GM21526 (cell line): ENCODE measurements around the gene CTNNBIP1.

Source experiments
- ATAC-seq: cut with Tn5 transposase; IDR thresholded peaks from one replicate; pipeline ENCODE4 v1.9.1; 2021; ENCODE audit warnings: moderate library complexity; ENCODE audit not compliant: unreplicated experiment, low FRiP score

The CTNNBIP1 gene

DNA sequence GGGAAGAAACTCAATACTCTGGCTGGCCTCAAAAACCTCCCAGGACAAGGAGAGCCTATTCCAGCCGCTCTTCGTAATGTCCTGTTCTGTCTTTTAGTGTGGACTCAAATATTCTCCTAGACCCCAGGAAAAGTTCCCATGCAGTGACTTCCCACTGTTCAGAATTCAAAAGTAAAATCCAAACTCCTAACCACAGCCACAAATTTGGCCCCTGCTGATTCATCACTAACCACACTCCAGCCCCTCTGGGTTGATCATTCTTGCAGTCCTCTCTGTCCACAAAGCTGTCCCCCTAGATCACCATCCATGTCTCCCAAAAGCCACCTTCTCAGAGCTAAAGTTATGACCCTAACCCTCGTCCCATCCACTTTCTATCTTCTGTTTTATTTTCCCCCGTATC, 5.1 kb downstream of the CTNNBIP1 start:
- no peak for ATAC-seq

DNA sequence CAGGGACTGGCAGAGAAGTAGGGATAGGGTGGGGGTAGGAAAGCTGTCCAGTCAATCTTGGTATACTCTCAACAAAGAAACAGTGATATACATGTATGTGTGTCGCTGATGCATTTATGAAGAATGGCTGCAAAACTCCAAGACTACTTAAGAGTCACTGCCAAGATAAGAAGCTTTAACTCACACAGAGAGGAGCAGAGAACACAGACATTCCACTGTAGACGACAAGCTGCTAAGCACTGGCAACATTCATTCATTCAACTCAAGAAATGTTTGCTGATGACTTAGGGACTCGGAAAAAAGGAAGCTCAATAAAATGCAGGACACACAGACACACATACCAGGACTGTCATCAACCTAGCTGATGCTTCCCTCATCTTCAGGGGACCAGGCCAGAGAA, 5.5 kb downstream of the CTNNBIP1 start:
- ATAC-seq: no peak

DNA sequence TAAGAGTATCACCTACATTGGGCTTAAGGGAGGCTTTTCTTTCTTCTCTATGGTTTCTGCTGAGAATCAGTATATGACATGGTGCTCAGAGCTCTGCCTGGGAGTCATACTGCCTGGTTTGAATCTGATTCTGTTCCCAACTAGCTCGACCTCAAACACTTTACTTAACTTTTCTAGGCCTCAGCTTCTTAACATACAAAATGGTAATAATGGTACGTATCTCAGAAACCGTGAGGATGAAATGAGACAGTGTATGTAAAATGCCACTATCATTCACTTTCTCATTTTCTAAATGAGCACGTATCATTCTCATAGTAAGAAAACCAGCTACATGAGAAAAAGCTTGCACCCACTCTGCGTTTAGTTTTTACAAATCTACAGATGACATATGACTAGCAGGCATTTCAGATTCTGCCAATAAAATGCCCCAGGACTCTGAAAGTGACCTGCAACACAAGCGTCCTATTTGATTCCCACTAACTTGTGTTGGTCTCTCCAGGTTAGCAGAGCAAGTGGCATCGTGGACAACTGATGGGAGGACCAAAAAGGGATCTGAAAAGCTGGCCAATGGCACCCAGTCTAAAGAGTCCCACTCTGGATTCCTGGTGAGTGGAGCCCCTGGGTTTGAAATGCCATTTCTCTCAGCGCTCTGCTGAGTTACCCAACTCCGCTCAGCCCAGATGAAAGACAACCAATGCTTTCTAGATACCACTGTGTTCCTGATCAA, 6.1 kb downstream of the CTNNBIP1 start:
- no peak for ATAC-seq

DNA sequence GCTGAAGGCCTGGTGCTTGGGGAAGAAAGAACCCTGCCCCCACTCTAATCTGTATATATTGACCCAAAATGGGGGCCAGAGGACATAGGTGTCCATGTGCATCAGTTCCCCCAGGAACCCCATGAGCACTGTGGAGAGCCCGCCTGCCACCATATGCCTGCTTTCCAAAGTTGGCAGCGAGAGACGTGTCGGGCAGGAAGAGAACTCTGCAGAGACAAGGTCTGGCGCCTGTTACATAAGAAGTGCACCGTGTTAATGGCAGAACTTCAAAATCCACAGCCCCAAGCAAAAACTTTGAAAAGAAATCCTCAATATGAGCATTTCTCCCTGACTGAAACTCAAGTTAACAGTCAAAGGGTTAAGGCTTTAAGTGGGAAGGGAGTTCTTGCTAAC, 8.0 kb downstream of the CTNNBIP1 start:
- ATAC-seq: no peak

DNA sequence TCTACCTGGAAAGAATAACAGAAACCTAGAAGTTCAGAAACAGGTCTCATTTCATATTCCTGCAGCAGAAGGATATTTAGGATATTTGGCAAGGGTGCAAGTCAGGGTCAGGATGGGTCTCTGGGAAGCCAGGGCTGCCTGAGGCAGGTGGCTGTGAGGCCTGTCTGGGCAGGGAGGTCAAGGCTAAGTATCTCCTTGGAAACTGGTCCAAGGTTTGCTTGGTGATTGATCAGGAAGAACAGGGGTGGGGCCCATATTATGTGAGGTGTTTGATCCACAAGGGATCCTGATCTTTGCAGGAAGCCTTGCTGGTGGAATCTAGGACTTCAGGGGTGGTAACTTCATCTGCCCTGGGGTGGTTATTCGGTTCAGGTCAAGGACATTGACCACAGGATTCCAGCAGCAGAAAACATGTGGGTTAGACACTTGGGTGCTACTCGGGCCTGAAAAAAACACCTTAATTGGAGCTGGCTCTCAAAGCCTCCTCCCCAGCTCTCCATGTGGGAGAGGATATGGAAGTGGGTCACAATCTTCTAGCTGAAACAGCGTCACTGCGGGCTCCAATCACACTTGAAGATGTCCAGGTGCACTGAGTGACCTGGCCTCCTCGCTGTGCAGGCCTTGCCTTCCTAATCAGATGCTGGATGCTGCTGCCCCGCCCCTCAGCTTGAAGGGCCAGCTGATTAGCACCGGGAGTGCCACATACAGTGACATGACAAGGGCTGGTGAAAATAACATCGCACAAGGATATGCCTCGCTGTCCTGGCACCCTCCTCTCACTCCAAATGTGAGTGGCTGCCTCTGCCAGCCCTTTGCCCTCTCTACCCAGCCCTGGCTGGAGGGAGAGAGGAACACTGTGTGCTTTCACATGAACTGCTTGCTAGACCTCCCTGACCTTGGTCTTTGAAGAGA, 8.7 kb downstream of the CTNNBIP1 start:
- no peak for ATAC-seq

DNA sequence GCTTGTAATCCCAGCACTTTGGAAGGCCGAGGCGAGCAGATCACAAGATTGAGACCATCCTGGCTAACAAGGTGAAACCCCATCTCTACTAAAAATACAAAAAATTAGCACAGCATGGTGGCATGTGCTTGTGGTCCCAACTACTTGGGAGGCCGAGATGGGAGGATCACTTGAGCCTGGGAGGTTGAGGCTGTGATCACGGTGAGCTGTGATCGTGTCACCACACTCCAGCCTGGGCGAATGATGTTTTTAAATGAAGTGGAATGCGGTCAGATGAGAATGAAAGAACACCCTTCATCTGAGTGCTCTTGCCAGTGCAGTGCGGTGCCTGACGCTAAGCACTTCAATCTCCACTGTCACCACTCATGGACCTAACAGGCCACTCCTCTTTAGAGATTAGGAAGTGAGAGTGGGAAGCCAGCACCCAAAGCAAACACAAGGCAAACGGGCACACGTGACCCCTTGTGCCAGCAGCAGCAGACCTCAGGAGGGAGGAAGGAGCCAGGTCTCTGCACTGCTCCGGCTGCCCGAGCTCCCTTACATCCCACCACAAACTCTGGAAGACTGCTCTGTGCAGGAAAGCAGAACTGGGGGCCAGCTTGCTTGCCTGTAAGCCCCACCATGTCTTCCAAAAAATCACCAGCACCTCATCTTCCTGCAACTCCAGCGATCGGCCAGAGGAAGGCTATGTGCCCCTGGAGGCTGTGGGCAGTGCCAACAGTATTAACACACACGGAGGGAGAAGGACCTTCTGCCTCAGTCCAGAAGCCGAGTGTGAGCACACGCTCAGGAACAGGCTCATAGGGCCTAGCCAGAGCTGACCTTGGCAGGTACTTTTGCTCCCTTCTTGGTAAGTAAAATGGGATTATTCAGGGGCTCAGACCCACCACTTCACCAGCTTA, 9.7 kb downstream of the CTNNBIP1 start:
- ATAC-seq: no peak

DNA sequence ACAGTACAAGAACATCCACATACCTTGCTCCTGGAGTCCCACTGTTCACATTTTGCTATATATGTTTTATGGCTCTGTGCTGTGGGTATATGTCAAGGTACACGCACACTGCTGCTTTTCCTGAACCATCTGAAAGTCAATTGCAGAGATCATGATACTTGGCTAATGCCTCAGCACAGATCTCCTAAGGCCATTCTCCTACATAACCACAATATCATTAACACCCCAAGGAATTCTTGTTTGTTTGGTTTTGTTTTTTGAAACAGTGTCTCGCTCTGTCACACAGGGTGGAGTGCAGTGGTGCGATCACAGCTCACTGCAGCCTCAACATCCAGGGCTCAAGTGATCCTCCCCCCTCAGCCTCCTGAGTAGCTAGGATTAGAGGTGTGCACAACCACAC, 16.0 kb downstream of the CTNNBIP1 start:
- ATAC-seq: no peak

DNA sequence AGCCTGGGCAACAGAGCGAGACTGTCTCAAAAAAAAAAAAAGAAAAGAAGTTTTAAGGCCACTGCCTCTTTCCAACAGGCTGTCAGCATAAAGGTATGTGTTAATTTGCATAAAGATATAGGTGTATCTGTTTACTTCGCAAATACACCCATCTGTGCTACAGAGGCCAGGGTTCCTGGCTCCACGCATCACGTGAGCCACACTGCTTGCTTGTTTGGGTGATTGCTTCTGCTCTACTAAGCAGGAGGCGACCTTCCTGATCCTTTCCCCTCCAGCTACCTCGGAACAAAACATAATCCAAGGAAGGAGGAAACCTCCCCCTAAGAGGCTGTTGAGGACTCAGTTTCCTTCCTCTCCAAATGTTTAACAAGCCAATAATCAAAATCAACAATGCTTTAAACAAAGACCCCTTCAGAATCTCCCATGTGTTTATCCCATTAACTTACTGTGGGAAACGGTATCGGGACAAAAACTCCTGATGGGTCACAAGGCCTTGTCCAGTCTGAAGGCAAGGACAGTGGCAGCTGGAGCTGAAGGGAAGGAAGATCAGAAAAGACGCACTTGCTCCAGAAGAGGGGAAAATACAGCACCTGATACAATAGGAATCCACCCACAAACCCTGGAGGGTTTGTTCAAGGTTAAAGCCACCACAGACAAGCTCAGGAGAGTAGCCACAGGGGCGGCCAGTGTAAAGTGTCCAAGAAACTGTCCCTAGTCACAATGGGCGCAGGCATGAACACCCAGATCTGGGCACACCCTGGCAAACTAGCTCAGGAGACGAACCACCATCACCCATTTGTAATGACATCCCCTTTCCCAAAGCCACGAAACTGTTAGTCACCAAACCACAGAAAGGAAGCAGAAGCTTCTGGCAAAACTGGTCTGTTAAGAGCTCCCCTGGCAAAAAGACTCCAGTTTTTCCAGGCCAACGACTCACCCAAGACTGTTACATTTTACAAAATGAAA, 17.2 kb downstream of the CTNNBIP1 start:
- ATAC-seq: no peak

DNA sequence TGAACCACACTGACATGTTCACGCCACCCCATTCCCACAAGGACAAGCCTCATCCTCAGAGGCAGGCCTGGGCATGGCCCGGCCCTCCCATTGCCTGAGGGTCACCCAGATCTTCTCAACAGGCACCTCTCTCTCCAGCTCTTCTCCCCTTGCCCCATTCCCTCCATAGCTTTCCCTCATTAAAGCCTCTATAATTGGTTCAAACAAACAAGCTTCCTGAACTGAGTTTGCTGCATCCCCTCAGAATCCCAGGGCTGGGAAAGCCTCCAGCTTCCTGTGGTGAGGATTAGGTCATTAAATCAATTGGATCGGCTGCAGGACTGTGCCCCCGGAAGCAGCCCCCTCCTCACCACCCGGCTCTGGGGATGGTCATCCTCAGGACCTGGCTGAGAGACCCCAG, 18.9 kb downstream of the CTNNBIP1 start:
- ATAC-seq: no peak

DNA sequence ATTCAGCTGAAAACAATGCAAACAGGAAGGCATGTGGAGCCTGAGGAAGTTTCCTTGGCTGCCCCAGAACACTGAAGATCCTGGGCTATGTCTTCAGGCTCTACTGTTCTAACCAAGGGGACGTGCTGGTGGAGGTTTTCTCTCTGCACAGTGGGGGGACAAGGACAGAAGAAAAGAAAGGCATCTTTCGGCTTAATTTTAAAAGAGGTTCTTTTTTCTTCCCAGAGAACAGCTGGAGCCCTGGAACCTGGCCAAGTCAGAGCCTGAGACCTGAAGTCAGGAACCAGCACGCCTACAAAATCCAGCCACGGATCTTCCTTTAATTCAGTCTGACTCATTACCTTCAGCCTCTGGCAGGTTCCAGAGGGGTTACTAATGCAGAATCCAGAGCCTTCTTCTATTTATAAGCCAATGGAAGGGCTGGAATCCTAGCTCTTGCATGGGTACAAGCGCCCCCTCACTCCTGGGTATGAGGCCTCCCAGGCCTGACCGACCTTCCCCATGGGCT, 19.8 kb downstream of the CTNNBIP1 start:
- no peak for ATAC-seq

DNA sequence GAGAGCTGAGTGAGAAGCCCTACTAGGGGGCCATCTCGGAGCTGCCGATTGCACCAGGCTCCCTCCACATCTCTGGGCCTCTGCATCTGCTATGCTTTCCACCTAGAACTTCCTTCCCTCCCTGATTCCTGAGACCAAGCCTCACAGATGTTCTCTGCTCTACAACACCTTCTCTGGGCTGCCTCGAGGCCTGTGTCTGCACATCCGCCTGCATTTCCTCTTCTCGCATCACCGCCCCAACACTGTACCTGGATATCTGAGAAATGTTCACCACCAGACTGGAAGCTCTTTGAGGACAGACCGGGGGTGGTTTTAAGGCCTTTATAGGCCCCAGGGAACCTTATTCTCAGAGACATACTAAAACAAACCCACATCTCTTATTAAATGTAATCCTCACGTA, 20.7 kb downstream of the CTNNBIP1 start:
- ATAC-seq: no peak

DNA sequence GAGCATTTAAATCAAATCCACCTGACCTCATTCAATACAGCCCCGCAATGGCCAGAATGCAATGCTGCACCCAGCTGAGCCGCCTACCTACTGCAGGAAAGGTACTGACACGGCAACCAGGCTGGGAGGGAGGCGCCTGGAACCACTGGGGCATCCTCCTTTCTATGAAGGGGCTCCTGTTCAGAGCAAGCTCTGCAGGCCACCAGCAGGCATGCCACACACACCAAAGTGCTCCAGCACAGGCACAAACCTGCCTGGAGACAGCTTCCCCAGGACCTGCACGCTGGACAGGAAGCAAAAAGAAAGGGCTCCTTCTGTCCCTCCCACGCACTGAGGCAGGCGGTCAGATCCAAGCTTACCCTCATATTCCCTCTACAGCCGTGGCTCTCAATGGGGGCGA, 21.2 kb downstream of the CTNNBIP1 start:
- ATAC-seq: no peak

DNA sequence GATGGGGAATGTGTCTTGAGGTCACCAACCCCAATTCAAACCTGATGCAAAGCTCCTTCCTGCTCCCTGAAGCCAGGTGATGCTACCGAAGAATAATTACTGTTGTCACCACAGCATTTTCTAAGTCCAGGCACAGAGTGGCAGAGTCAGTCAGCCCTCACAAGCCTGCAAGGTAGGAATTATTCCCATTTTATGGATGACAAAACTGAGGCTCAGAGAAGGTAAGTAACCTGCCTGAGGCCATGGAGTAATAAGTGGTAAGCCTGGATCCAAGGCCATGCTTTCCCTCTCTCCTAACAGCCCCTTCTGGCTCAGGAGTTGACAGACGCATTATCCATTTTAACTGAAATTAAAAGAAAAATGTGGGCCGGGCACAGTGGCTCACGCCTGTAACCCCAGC, 23.0 kb downstream of the CTNNBIP1 start:
- no peak for ATAC-seq

DNA sequence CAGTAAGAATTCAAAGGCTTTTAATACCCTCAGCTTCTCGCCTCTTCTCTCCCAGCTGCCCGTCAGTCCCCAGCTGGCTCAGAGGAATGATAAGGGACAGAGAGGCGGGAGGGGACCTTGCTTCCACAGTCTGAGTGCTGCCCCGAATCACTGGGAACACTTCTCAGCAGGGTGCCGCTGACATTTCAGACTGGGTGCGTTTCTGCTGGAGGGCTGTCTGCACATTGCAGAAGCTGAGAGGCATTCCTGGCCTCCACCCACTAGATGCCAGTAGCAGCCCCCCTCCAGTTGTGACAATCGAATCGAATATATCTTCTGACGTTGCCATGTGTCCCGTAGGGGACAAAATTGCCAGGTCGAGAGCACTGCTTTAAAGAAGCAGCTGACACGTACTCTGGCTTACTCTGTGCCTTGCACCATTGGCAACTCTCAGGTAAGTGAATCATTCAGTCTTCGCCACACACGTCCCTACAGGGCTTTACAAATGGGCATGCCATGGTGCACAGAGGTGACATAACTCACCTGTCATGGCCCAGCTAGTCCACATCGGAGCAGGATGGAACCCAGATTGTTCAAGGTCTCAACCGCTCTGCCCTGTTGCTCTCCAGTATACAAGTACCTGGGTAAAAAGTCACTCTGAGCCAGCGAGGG, 23.9 kb downstream of the CTNNBIP1 start:
- no peak for ATAC-seq

DNA sequence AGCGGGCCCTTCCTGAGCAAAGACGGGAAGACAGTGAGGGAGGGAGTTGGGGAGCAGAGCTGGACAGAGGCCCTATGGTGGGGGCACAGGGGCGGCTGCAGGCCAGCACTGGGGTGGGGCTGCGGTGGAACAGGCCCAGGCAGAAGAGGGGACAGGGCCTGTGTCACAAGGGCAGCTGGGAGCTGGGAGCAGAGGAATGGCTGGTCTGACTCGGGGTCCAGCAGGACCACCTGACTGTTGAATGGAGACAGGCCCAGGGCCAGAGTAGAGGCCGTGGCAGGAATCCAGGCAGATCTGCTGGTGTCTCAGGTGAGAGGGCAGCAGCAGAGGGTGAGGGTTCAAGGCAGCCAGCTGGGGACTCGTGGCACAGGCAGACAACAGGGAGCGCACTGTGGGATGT, 25.3 kb downstream of the CTNNBIP1 start:
- no peak for ATAC-seq

DNA sequence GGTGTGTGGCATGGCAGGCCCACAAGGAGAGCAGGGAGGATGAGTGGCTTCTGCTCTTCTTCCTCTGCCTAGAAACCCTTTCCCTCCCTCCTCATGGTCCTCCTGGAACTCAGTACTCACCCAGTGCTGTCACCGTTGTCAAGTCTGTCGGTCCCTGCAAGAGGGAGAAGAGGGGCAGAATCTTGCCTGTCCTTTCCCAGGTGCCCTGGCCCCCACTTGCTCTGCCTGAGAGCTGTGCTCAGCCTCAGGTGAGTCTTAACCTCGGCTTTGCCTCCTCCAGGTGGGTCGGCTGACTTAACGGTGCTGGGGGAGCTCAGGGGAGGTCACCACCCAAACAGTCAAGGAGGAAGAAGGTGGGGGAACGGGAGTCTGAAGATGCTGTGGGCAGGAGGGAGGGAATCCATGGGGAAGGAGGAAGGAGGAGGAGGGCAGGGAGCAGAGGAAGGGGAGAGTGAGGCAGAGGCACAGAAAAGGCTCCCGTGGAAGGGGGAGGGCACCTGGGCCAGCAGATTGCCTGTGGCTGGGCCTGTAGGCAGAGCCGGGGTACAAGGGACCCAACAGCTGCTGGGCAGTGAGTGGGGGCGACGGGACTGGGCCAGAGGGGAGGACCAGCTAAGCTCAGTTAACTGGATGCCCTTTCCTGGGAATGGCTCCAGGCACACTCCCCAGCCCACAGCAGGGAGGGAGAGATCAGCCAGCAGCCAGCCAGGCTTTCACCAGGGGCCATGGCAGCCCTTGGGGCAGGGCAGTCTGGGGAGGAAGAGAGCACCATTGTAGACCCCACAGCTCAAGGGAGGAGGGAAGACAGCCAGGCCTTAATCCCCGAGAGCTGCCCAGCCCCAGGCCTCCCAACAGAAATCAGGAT, 26.3 kb downstream of the CTNNBIP1 start:
- no peak for ATAC-seq

DNA sequence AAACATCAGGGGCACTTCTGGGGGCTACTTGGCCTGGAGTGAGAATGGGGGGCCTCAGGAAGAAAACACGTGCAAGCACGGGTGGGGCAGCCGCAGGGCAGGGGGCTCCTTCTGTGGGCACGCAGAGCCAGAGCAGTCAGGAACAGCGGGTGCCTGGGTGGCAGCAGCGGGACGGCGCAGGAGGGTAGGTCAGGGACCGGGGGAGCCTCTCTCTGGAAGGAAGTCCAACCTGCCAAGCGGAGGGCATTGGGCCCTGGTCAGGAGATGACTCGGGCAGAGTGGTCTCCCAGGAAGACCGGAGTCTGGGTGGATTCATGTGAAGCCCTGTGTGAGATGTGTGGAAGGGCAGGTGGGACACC, 27.1 kb downstream of the CTNNBIP1 start:
- ATAC-seq: no peak

DNA sequence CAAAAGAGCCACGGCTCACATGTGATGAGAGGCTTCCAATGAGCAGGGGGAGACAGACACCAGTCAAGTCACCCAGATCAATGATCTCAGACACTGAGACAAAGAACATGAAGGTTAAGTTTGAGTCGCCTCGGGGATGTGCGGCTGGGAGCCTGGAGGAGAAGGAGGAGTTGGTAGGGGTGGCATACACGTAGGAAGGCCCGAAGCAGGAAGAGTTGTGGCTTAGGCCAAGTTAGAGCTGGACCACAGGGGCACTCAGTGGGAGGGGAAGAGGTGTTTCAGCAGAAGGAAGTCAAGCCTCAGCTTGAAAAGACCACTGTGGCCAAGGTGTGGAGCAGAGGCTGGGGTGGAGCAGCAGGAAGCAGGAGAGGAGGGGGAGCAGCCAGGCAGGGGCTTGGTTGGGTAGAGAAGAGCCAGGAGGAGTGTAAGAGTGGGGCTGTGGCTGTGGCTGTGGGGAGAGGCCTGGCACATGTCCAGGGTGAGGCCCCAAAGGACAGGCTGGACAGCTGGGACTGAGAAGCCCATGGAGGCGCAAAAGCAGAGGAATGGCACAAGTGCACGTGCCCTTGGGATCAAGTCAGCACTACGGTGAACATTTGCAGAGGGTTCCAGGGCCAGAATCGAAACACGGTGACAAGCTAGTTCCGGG, 27.6 kb downstream of the CTNNBIP1 start:
- no peak for ATAC-seq
